B cell (primary cell): ENCODE results near the gene XPNPEP2. TPM values are rescaled to one million over a fixed set of nuclear protein-coding genes. Genes with fewer than 3 reads are reported as not detected.
A peak's percentile ranks its signal among the peaks of the same experiment; 100 is the strongest.

Experiments used
- ATAC-seq: fragments of 200-7000 bp; cut with Tn5 transposase; one replicate; pipeline ENCODE4 v1.10.0; 2021; ENCODE audit warnings: low read depth, mild to moderate bottlenecking, moderate number of reproducible peaks, moderate library complexity
- CTCF ChIA-PET: fragments of 350-600 bp; sonication (Branson Sonifier 250); formaldehyde crosslinking; loops from one replicate; lab custom pipeline; 2021; ENCODE audit warnings: antibody characterized with exemption, inconsistent platforms; lab: Charles Lee
- POLR2A ChIA-PET: fragments of 350-600 bp; sonication (Branson Sonifier 250); formaldehyde crosslinking; loops from one replicate; lab custom pipeline; 2021; ENCODE audit warnings: antibody characterized with exemption; lab: Charles Lee
- DNase-seq: peaks from one replicate; pipeline ENCODE4 v3.0.0; 2013
- H2AFZ ChIP-seq: 2 replicates; pipeline ENCODE4 v1.6.1; 2012; ENCODE audit warnings: mild to moderate bottlenecking, low read depth, low read length; ENCODE audit not compliant: insufficient read depth, poor library complexity, severe bottlenecking
- H3K27ac ChIP-seq, 2 donors: 1 replicate in 1 of 2; 2 replicates in 1 of 2; pipeline ENCODE4 v1.5.1; 2012 to 2013; ENCODE audit warnings: low read length in 2 of 2, mild to moderate bottlenecking in 2 of 2, moderate library complexity in 1 of 2
- H3K27me3 ChIP-seq, 4 experiments: fragments of 200-600 bp in 1 of 4; sonication (generic) in 1 of 4; replicated peaks in 1 of 4; 1 replicate in 2 of 4; 2 replicates in 2 of 4; pipeline versions ENCODE4 v1.6.1 to v1.7.0; 2013 to 2016; ENCODE audit warnings: low read length in 3 of 4, mild to moderate bottlenecking in 2 of 4, mixed read lengths in 1 of 4, moderate library complexity in 1 of 4; ENCODE audit not compliant: insufficient read depth in 4 of 4, control insufficient read depth in 3 of 4; ENCODE audit errors: control extremely low read depth in 1 of 4
- H3K36me3 ChIP-seq, 2 experiments: replicated peaks in 1 of 2; 1 replicate in 1 of 2; 2 replicates in 1 of 2; pipeline versions ENCODE4 v1.6.1 to v1.7.1; 2013; ENCODE audit warnings: low read length in 1 of 2; ENCODE audit not compliant: insufficient read depth in 2 of 2, control insufficient read depth in 1 of 2; ENCODE audit errors: control extremely low read depth in 1 of 2, extremely low read depth in 1 of 2
- H3K4me1 ChIP-seq, 2 donors: fragments of 200-600 bp in 1 of 2; sonication (generic) in 1 of 2; 1 replicate in 1 of 2; 2 replicates in 1 of 2; pipeline versions ENCODE4 v1.5.1 to v1.6.1; 2013 to 2017; ENCODE audit warnings: low read length in 2 of 2; ENCODE audit not compliant: control insufficient read depth in 2 of 2, insufficient read depth in 2 of 2
- H3K4me2 ChIP-seq: replicated peaks from 2 replicates; pipeline ENCODE3; 2012; ENCODE audit warnings: mild to moderate bottlenecking, low read depth, low read length; ENCODE audit not compliant: poor library complexity, severe bottlenecking
- H3K4me3 ChIP-seq, 5 experiments: fragments of 200-600 bp in 1 of 5; sonication (generic) in 1 of 5; 1 replicate in 3 of 5; 2 replicates in 2 of 5; pipeline versions ENCODE4 v1.5.1 to v1.7.0; 2011 to 2016; ENCODE audit warnings: low read length in 4 of 5, mild to moderate bottlenecking in 4 of 5, low read depth in 2 of 5, control low read depth in 1 of 5, moderate library complexity in 1 of 5; ENCODE audit not compliant: insufficient read depth in 1 of 5; ENCODE audit errors: control extremely low read depth in 1 of 5, extremely low read depth in 1 of 5
- H3K79me2 ChIP-seq: fragments of 200-600 bp; sonication (generic); one replicate; pipeline ENCODE4 v1.6.0; 2016; ENCODE audit warnings: low read length; ENCODE audit not compliant: control insufficient read depth, insufficient read depth
- H3K9ac ChIP-seq: fragments of 200-600 bp; sonication (generic); 2 replicates; pipeline ENCODE4 v1.6.1; 2017; ENCODE audit warnings: mild to moderate bottlenecking, low read length, moderate library complexity
- H3K9me3 ChIP-seq, 3 donors: one replicate each; pipeline versions ENCODE4 v1.6.1 to v1.7.1; 2013; ENCODE audit warnings: low read length in 2 of 3; ENCODE audit not compliant: control insufficient read depth in 2 of 3, insufficient read depth in 1 of 3; ENCODE audit errors: control extremely low read depth in 1 of 3
- H4K20me1 ChIP-seq: 2 replicates; pipeline ENCODE4 v1.6.0; 2012; ENCODE audit warnings: mild to moderate bottlenecking, low read length; ENCODE audit not compliant: insufficient read depth, control insufficient read depth, poor library complexity, severe bottlenecking
- H3K27ac Mint-ChIP-seq: one replicate; pipeline ENCODE4 v1.8.0; 2021; ENCODE audit warnings: mixed read lengths
- H3K27me3 Mint-ChIP-seq: one replicate; pipeline ENCODE4 v1.8.0; 2021; ENCODE audit warnings: mixed read lengths
- H3K4me1 Mint-ChIP-seq: one replicate; pipeline ENCODE4 v1.8.0; 2021; ENCODE audit warnings: mixed read lengths
- H3K4me3 Mint-ChIP-seq: one replicate; pipeline ENCODE4 v1.8.0; 2021; ENCODE audit warnings: mixed read lengths
- H3K9me3 Mint-ChIP-seq: one replicate; pipeline ENCODE4 v1.8.0; 2022; ENCODE audit warnings: mixed read lengths; ENCODE audit not compliant: insufficient read depth
- EZH2 ChIP-seq: IDR thresholded peaks from 2 replicates; pipeline ENCODE4 v1.6.1; 2012; ENCODE audit warnings: borderline replicate concordance, low read depth, mild to moderate bottlenecking, moderate library complexity, low read length; ENCODE audit not compliant: insufficient read depth, poor library complexity, severe bottlenecking
- WGBS: methylation state at CpG from one replicate; pipeline ENCODE4 v1.1.5; 2013; ENCODE audit warnings: missing lambda C conversion rate; ENCODE audit not compliant: insufficient coverage; 5-methylcytosine and 5-hydroxymethylcytosine counted together
- intact Hi-C: fragments of 100-400 bp; cut with micrococcal nuclease; formaldehyde crosslinking; loops from one replicate; pipeline ENCODE4 v1.10.0; 2022
- polyA plus RNA-seq: library from polyadenylated mRNA; depleted of rRNA; stranded (reverse); fragments of >200 nt; gene quantifications from 2 replicates; pipeline ENCODE4 v1.2.3, GENCODE V29; 2012
- total RNA-seq, 2 donors: library from RNA; stranded (reverse); fragments of 120-200 nt in 1 of 2; gene quantifications; 1 replicate in 1 of 2; 2 replicates in 1 of 2; pipeline versions ENCODE4 v1.2.3 to v1.2.4, GENCODE V29; 2013 to 2022
- TF ChIP-seq, protein P1 (sequence below): fragments of 200-600 bp; IDR thresholded peaks from one replicate; pipeline ENCODE4 v1.8.0; 2022; ENCODE audit warnings: antibody characterized with exemption, mild to moderate bottlenecking

XPNPEP2 gene
- total and polyA plus RNA-seq, 2 donors (not counting 1 experiment from before 2014, with no cell fraction given): 0.31 TPM; not detected in 1

DNA sequence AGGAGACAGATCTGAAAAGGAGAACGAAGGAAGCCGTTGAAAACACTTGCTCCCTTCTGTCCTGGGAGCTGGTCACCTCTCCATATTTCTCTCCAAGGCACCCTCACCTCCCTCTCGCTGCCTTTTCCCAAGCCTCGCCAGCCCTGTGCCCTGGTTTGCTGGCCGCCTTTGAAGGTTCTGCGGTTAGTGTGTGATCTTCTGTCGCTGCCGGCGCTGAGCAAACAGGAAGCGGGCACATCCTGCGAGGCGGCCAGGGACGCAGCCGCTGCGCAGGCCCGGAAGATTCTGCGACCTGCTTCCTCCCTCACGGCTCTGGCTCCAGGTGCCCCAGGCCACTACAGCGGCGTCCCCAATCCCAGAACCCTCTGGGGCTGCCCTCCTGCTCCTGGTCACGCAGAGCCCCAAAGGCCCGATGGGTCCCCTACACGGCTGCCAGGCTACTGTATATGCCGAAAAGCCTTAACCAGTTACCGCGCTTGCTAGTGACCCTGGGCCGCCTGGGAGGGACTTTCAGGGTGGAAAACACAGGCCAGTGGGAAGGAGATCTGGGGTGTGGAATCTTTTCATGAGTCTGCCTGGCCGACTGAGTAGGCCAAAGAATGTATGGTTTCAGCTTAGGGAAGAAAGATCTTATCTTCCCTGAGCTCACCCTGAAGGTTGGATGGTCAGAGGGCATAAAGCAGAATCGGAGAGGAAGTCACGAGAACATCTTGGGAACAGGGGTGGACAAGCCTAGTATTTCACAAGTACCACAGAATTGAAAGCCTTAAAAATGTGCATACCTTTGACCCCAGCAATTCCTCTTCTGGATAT lies 38.6 kb downstream of the XPNPEP2 start:
- no peak for TF ChIP-seq EZH2
- TF ChIP-seq, protein P1, sequence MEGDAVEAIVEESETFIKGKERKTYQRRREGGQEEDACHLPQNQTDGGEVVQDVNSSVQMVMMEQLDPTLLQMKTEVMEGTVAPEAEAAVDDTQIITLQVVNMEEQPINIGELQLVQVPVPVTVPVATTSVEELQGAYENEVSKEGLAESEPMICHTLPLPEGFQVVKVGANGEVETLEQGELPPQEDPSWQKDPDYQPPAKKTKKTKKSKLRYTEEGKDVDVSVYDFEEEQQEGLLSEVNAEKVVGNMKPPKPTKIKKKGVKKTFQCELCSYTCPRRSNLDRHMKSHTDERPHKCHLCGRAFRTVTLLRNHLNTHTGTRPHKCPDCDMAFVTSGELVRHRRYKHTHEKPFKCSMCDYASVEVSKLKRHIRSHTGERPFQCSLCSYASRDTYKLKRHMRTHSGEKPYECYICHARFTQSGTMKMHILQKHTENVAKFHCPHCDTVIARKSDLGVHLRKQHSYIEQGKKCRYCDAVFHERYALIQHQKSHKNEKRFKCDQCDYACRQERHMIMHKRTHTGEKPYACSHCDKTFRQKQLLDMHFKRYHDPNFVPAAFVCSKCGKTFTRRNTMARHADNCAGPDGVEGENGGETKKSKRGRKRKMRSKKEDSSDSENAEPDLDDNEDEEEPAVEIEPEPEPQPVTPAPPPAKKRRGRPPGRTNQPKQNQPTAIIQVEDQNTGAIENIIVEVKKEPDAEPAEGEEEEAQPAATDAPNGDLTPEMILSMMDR: no peak
- WGBS: 0% methylated on average over 21 of the region's 30 CpGs

More for the DNA sequence above, 38.6 kb downstream of the XPNPEP2 start:
- no peaks in the 10 kb centered on the region for H3K9me3 ChIP-seq
- H2AFZ ChIP-seq: peak overlapping the region; percentile 12
- H3K27ac Mint-ChIP-seq: peak overlapping the region; percentile 99
- H3K9me3 Mint-ChIP-seq: no peaks in the 10 kb centered on the region
- H3K27ac ChIP-seq: peak overlapping the region; percentile 97 to 99
- ChIA-PET POLR2A (interaction anchor here (0.8 to 1.0 kb wide), 4 partner anchors 9 to 40 kb away, joined by 3 to 5 read pairs (median 3); no protein-coding TSS in a partner anchor), CTCF (interaction anchor here (0.9 to 1.5 kb wide), 4 partner anchors 19 to 284 kb away, joined by 3 to 6 read pairs (median 4); no protein-coding TSS in a partner anchor)
- peaks cover 53% of the 10 kb centered on the region for H3K79me2 ChIP-seq
- peaks cover 11% of the 10 kb centered on the region for H4K20me1 ChIP-seq
- H3K36me3 ChIP-seq: peaks cover 0 to 6% of the 10 kb centered on the region in 2 experiments
- H3K27me3 Mint-ChIP-seq: no peaks in the 10 kb centered on the region
- H3K4me1 ChIP-seq: peaks cover 71 to 83% of the 10 kb centered on the region in 2 donors
- peaks cover 58% of the 10 kb centered on the region for H3K4me1 Mint-ChIP-seq
- intact Hi-C loops: loop anchor here (5.0 kb wide), 1 partner anchor 45 kb away; no protein-coding TSS in a partner anchor
- H3K27me3 ChIP-seq: no peaks in the 10 kb centered on the region
- peak overlapping the region; percentile 82 for H3K4me2 ChIP-seq
- H3K9ac ChIP-seq: peak overlapping the region; percentile 69
- peak overlapping the region in 4 of 5 experiments; percentile 50 to 61 (median 51) for H3K4me3 ChIP-seq
- H3K4me3 Mint-ChIP-seq: peak overlapping the region; percentile 88
- ATAC-seq (peak; percentile 21), DNase-seq (peak; percentile 85)
